Hindlimb muscle (tissue), 1 donor: ENCODE data around the gene RASL11A. TPM values are rescaled to one million over a fixed set of nuclear protein-coding genes. Genes with fewer than 3 reads are reported as not detected.
"Not testable (repeated sequence)": the region's sequence is repeated elsewhere in the genome, so short reads cannot be mapped to it uniquely, and the experiment has no call there.

Experiments
- DNase-seq: peaks from one replicate; pipeline ENCODE4 v3.0.0-alpha.2; 2013
- polyA plus RNA-seq: library from polyadenylated mRNA; unstranded; fragments of 120-200 nt; gene quantifications from one replicate; pipeline ENCODE4 v1.2.1, GENCODE V29; 2013; ENCODE audit not compliant: insufficient read length

Gene RASL11A
- polyA plus RNA-seq: 3.6 TPM

GRCh38 chr13:27270594-27271520 is at the start of gene RASL11A:
RASL11A (plus strand) TSS chr13:27270830; CDS start chr13:27270945, 115 bp downstream.
- peak; percentile 87 for DNase-seq

- DNase-seq: not testable (repeated sequence)
Measured at GRCh38 chr13:27222100-27222499, 48.5 kb upstream of the RASL11A start.

GRCh38 chr13:27226991-27227390 is 43.6 kb upstream of the RASL11A start:
- DNase-seq: no peak

- DNase-seq: no peak
Measured at GRCh38 chr13:27228131-27228530, 42.5 kb upstream of the RASL11A start.

GRCh38 chr13:27229642-27230041 is 41.0 kb upstream of the RASL11A start:
- DNase-seq: no peak

- no peak for DNase-seq
Measured at GRCh38 chr13:27233964-27234363, 36.7 kb upstream of the RASL11A start.

GRCh38 chr13:27236478-27236877 is 34.2 kb upstream of the RASL11A start:
- DNase-seq: no peak

GRCh38 chr13:27242702-27243101 is 27.9 kb upstream of the RASL11A start:
- DNase-seq: no peak

- no peak for DNase-seq
Measured at GRCh38 chr13:27245610-27246009, 25.0 kb upstream of the RASL11A start.

GRCh38 chr13:27250833-27251165 is 19.8 kb upstream of the RASL11A start:
- no peak for DNase-seq

- DNase-seq: peak; percentile 97
Measured at GRCh38 chr13:27251166-27252091, 19.2 kb upstream of the RASL11A start, which contains the start of gene RPL21. RPL21 (plus strand) TSS chr13:27251558; CDS start chr13:27253777, 2,219 bp downstream.

GRCh38 chr13:27252467-27252866 is 18.2 kb upstream of the RASL11A start:
- DNase-seq: no peak

GRCh38 chr13:27257233-27257568 is 13.4 kb upstream of the RASL11A start:
- no peak for DNase-seq

- no peak for DNase-seq
Measured at GRCh38 chr13:27257648-27258253, 12.9 kb upstream of the RASL11A start.

GRCh38 chr13:27258637-27259386 is 11.8 kb upstream of the RASL11A start:
- DNase-seq: no peak

- no peak for DNase-seq
Measured at GRCh38 chr13:27259831-27260230, 10.8 kb upstream of the RASL11A start.

- no peak for DNase-seq
Measured at GRCh38 chr13:27261396-27261795, 9.2 kb upstream of the RASL11A start.

- DNase-seq: no peak
Measured at GRCh38 chr13:27263438-27263837, 7.2 kb upstream of the RASL11A start.

- peak; percentile 66 for DNase-seq
Measured at GRCh38 chr13:27264181-27264580, 6.4 kb upstream of the RASL11A start.

GRCh38 chr13:27264648-27265047 is 6.0 kb upstream of the RASL11A start:
- DNase-seq: no peak

- DNase-seq: no peak
Measured at GRCh38 chr13:27266917-27267316, 3.7 kb upstream of the RASL11A start.

- no peak for DNase-seq
Measured at GRCh38 chr13:27267596-27267995, 3.0 kb upstream of the RASL11A start.
